DOHH2 (cell line): ENCODE measurements around the gene MVB12B.

Experiments
- H3F3A ChIP-seq: fragments of 200-600 bp; sonication (generic), shearing (Covaris generic); 2 replicates; pipeline ENCODE4 v1.6.0; 2016; ENCODE audit warnings: antibody characterized with exemption, mild to moderate bottlenecking; ENCODE audit not compliant: control insufficient read depth, insufficient read depth
- H3K27ac ChIP-seq: fragments of 200-600 bp; sonication (generic); 2 replicates; pipeline ENCODE4 v1.5.1; 2014; ENCODE audit warnings: low read depth, mild to moderate bottlenecking, low read length, moderate library complexity
- H3K27me3 ChIP-seq: fragments of 200-600 bp; sonication (generic); 2 replicates; pipeline ENCODE4 v1.6.1; 2014; ENCODE audit warnings: mild to moderate bottlenecking, low read length, mixed read lengths; ENCODE audit not compliant: control insufficient read depth
- H3K36me3 ChIP-seq: fragments of 200-600 bp; sonication (generic); 2 replicates; pipeline ENCODE4 v1.6.1; 2014; ENCODE audit warnings: mild to moderate bottlenecking, low read length, moderate library complexity, mixed read lengths; ENCODE audit not compliant: control insufficient read depth
- H3K4me1 ChIP-seq: fragments of 200-600 bp; sonication (generic); 2 replicates; pipeline ENCODE4 v1.6.1; 2014; ENCODE audit warnings: mild to moderate bottlenecking, low read length, mixed read lengths; ENCODE audit not compliant: control insufficient read depth
- H3K4me2 ChIP-seq: fragments of 200-600 bp; sonication (generic); 2 replicates; pipeline ENCODE4 v1.6.0; 2014; ENCODE audit warnings: mild to moderate bottlenecking, low read length, moderate library complexity
- H3K4me3 ChIP-seq: fragments of 200-600 bp; sonication (generic); 2 replicates; pipeline ENCODE4 v1.5.1; 2014; ENCODE audit warnings: mild to moderate bottlenecking, low read length, mixed read lengths
- H3K79me2 ChIP-seq: fragments of 200-600 bp; sonication (generic); 2 replicates; pipeline ENCODE4 v1.6.1; 2014; ENCODE audit warnings: mild to moderate bottlenecking, low read length, mixed read lengths; ENCODE audit not compliant: control insufficient read depth
- H3K9me2 ChIP-seq: fragments of 200-600 bp; sonication (generic); replicated peaks from 2 replicates; pipeline ENCODE4 v1.6.1; 2014; ENCODE audit warnings: mild to moderate bottlenecking, low read length, mixed read lengths; ENCODE audit not compliant: control insufficient read depth
- H3K9me3 ChIP-seq: fragments of 200-600 bp; sonication (generic); 2 replicates; pipeline ENCODE4 v1.6.1; 2014; ENCODE audit warnings: antibody characterized with exemption, low read length, mixed read lengths; ENCODE audit not compliant: control insufficient read depth, insufficient read depth
- H4K20me1 ChIP-seq: fragments of 200-600 bp; sonication (generic); 2 replicates; pipeline ENCODE4 v1.6.0; 2014; ENCODE audit warnings: low read depth, mild to moderate bottlenecking, antibody characterized with exemption, low read length, moderate library complexity; ENCODE audit not compliant: control insufficient read depth, insufficient read depth
- CTCF ChIP-seq: fragments of 200-600 bp; sonication (generic); IDR thresholded peaks from one replicate; pipeline ENCODE4 v1.5.1; 2014; ENCODE audit warnings: antibody characterized with exemption, mild to moderate bottlenecking, low read depth, low read length; ENCODE audit not compliant: poor library complexity, severe bottlenecking
- EZH2phosphoT487 ChIP-seq: fragments of 200-600 bp; sonication (generic); IDR thresholded peaks from 2 replicates; pipeline ENCODE4 v1.6.1; 2017; ENCODE audit warnings: borderline replicate concordance, mild to moderate bottlenecking, antibody characterized with exemption, low read length, moderate library complexity, mixed read lengths

Gene MVB12B

GRCh38 chr9:126461608-126462007 is 135.0 kb downstream of the MVB12B start:
- no peaks in the 10 kb centered on the region for H3K9me2 ChIP-seq
- no peaks in the 10 kb centered on the region for H3K79me2 ChIP-seq
- no peak for TF ChIP-seq EZH2phosphoT487
- TF ChIP-seq CTCF, result no peak
- no peak overlapping the region for H3K4me3 ChIP-seq
- no peaks in the 10 kb centered on the region for H3F3A ChIP-seq
- H4K20me1 ChIP-seq, result no peaks in the 10 kb centered on the region
- H3K36me3 ChIP-seq, result no peaks in the 10 kb centered on the region
- no peaks in the 10 kb centered on the region for H3K4me1 ChIP-seq
- no peaks in the 10 kb centered on the region for H3K9me3 ChIP-seq
- H3K27me3 ChIP-seq, result peaks cover 4% of the 10 kb centered on the region; the same call in 1 of the 2 replicates
- H3K27ac ChIP-seq, result no peak overlapping the region
- no peak overlapping the region for H3K4me2 ChIP-seq

GRCh38 chr9:126462617-126463016 is 136.0 kb downstream of the MVB12B start:
- no peak for TF ChIP-seq EZH2phosphoT487
- TF ChIP-seq CTCF, result no peak
- Histone ChIP-seq H4K20me1 (no peaks in the 10 kb centered on the region), H3K79me2 (no peaks in the 10 kb centered on the region), H3K4me3 (no peak overlapping the region), H3K9me2 (no peaks in the 10 kb centered on the region), H3K27me3 (peaks cover 3% of the 10 kb centered on the region; the same call in 1 of the 2 replicates), H3K36me3 (no peaks in the 10 kb centered on the region), H3K27ac (no peak overlapping the region), H3K4me2 (no peak overlapping the region), H3K9me3 (no peaks in the 10 kb centered on the region), H3F3A (no peaks in the 10 kb centered on the region), H3K4me1 (no peaks in the 10 kb centered on the region)

GRCh38 chr9:126463426-126463825 is 136.8 kb downstream of the MVB12B start:
- no peak overlapping the region for H3K27ac ChIP-seq

More at GRCh38 chr9:126463426-126463825, 136.8 kb downstream of the MVB12B start:
- H3K4me2 ChIP-seq, result no peak overlapping the region
- TF ChIP-seq EZH2phosphoT487 (no peak), CTCF (no peak)
- no peaks in the 10 kb centered on the region for H3F3A ChIP-seq
- H3K27me3 ChIP-seq, result no peaks in the 10 kb centered on the region
- no peak overlapping the region for H3K4me3 ChIP-seq
- no peaks in the 10 kb centered on the region for H3K36me3 ChIP-seq
- H3K4me1 ChIP-seq, result no peaks in the 10 kb centered on the region
- no peaks in the 10 kb centered on the region for H3K9me3 ChIP-seq
- no peaks in the 10 kb centered on the region for H4K20me1 ChIP-seq
- H3K9me2 ChIP-seq, result no peaks in the 10 kb centered on the region
- no peaks in the 10 kb centered on the region for H3K79me2 ChIP-seq
